Gastrocnemius medialis (tissue), 4 donors: ENCODE results near the gene ABCC12. TPM values are rescaled to one million over a fixed set of nuclear protein-coding genes. Genes with fewer than 3 reads are reported as not detected.
A peak's percentile ranks its signal among the peaks of the same experiment; 100 is the strongest.

Experiments
- ATAC-seq, 2 donors: fragments of 150-250 bp; one replicate each; pipeline ENCODE4 v1.9.1; 2016
- DNase-seq, 2 donors: peaks; one replicate each; pipeline ENCODE4 v3.0.0-alpha.2; 2019
- H3K27ac ChIP-seq, 4 donors: fragments of 200-600 bp; sonication (generic); 1 replicate in 1 of 4; 2 replicates in 3 of 4; pipeline ENCODE4 v1.5.1; 2016 to 2018; ENCODE audit warnings: mild to moderate bottlenecking in 2 of 4, moderate library complexity in 1 of 4
- H3K27me3 ChIP-seq, 3 donors: fragments of 200-600 bp; sonication (generic) in 2 of 3; 1 replicate in 1 of 3; 2 replicates in 2 of 3; pipeline versions ENCODE4 v1.5.1 to v1.6.0; 2016 to 2019; ENCODE audit warnings: mild to moderate bottlenecking in 1 of 3, moderate library complexity in 1 of 3
- H3K36me3 ChIP-seq, 2 donors: fragments of 200-600 bp; sonication (generic) in 1 of 2; one replicate each; pipeline ENCODE4 v1.5.1; 2017 to 2018
- H3K4me1 ChIP-seq, 2 donors: fragments of 200-600 bp; sonication (generic) in 1 of 2; one replicate each; pipeline ENCODE4 v1.5.1; 2016 to 2017; ENCODE audit warnings: mild to moderate bottlenecking in 2 of 2
- H3K4me3 ChIP-seq, 4 donors: fragments of 200-600 bp; sonication (generic) in 3 of 4; 1 replicate in 1 of 4; 2 replicates in 3 of 4; pipeline ENCODE4 v1.5.1; 2016 to 2019; ENCODE audit warnings: mild to moderate bottlenecking in 2 of 4
- H3K9me3 ChIP-seq, 3 donors: fragments of 200-600 bp; sonication (generic) in 2 of 3; 1 replicate in 1 of 3; 2 replicates in 2 of 3; pipeline ENCODE4 v1.5.1; 2016 to 2019
- POLR2A ChIP-seq, 2 donors: fragments of 450-650 bp; IDR thresholded peaks; one replicate each; pipeline ENCODE4 v1.6.1; 2017; ENCODE audit warnings: antibody characterized with exemption in 2 of 2, mild to moderate bottlenecking in 2 of 2, moderate library complexity in 2 of 2
- in situ Hi-C, 4 donors: fragments of 200-750 bp; cut with MboI; loops; one replicate each; pipeline versions ENCODE4 v1.15.0 to v1.8.0; 2017; ENCODE audit warnings: low sequenced_read_pairs in 4 of 4
- intact Hi-C: fragments of 100-400 bp; cut with DNase I; formaldehyde crosslinking; loops from one replicate; pipeline ENCODE4 v1.15.1; 2023; ENCODE audit warnings: low total_unique reads
- total RNA-seq, 4 donors: library from RNA; depleted of rRNA; stranded (reverse); fragments of >200 nt; gene quantifications; one replicate each; pipeline versions ENCODE4 v1.1.0 to v1.2.3, GENCODE V29; 2016
- TF ChIP-seq, protein P1 (sequence below), 5 experiments: fragments of 450-650 bp in 3 of 5; fragments of 200-600 bp in 2 of 5; sonication (generic) in 2 of 5; IDR thresholded peaks in 4 of 5; conservative IDR thresholded peaks in 1 of 5; 1 replicate in 4 of 5; 2 replicates in 1 of 5; pipeline ENCODE4 v1.5.1; 2016 to 2019; ENCODE audit warnings: antibody characterized with exemption in 5 of 5, mild to moderate bottlenecking in 3 of 5, moderate library complexity in 3 of 5

Gene ABCC12
- total RNA-seq = under 1 TPM in 3 of 4 donors, not detected in 1; 0.15 to 0.40 (median 0.16) TPM

- Histone ChIP-seq H3K27me3 (no peaks in the 10 kb centered on the region), H3K27ac (peak within 1 kb of the TSS in 1 of 4 donors; percentile 36), H3K4me1 (peaks cover 0 to 4% of the 10 kb centered on the region in 2 donors), H3K36me3 (no peaks in the 10 kb centered on the region), H3K4me3 (peak within 1 kb of the TSS in 2 of 4 donors; percentile 34 to 49), H3K9me3 (no peaks in the 10 kb centered on the region)
- no peak for TF ChIP-seq POLR2A (IDR thresholded peaks at IDR 0.05)
- TF ChIP-seq, protein P1, sequence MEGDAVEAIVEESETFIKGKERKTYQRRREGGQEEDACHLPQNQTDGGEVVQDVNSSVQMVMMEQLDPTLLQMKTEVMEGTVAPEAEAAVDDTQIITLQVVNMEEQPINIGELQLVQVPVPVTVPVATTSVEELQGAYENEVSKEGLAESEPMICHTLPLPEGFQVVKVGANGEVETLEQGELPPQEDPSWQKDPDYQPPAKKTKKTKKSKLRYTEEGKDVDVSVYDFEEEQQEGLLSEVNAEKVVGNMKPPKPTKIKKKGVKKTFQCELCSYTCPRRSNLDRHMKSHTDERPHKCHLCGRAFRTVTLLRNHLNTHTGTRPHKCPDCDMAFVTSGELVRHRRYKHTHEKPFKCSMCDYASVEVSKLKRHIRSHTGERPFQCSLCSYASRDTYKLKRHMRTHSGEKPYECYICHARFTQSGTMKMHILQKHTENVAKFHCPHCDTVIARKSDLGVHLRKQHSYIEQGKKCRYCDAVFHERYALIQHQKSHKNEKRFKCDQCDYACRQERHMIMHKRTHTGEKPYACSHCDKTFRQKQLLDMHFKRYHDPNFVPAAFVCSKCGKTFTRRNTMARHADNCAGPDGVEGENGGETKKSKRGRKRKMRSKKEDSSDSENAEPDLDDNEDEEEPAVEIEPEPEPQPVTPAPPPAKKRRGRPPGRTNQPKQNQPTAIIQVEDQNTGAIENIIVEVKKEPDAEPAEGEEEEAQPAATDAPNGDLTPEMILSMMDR (IDR thresholded peaks at IDR 0.05 in 4 of 5, conservative IDR thresholded peaks at IDR 0.05 in 1 of 5) = no peak
- DNase-seq (no peak), ATAC-seq (no peak)
- in situ Hi-C loops = loop anchor here in 3 of 4 donors (10.0 to 25.0 kb wide), 3 partner anchors 694 to 1021 kb away; partner anchors contain the start of genes ITFG1 (in 1 of the 3), NETO2 (in 1 of the 3) and PHKB (in 1 of the 3)
- intact Hi-C loops = loop anchor here (2.0 to 10.0 kb wide), 2 partner anchors 101 to 1013 kb away; partner anchors contain the start of gene NETO2
Measured at GRCh38 chr16:48155926-48156789, at the start of gene ABCC12. TSS of gene ABCC12 (minus strand) at chr16:48155993. CDS start at chr16:48146424, 9,569 bp downstream.

DNA sequence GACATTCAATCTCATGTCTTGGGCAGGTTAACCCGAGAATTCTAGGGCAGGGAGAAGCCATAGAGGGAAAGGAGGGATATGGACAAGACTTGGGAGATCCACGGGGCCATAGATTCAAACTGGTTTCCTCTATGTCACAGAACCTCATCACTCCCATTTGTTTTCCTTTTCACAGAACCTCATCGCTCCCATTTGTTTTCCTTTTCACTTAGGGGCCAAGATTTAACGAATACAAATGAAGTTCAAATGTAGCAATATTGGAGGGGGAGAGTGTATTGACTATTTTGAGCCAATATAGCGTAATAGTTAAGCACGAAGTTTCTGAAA is 49.0 kb upstream of the ABCC12 start:
- no peak overlapping the region for H3K4me3 ChIP-seq
- ATAC-seq (no peak), DNase-seq (no peak)
- no peaks in the 10 kb centered on the region for H3K4me1 ChIP-seq
- intact Hi-C loops (no loop called here), in situ Hi-C loops (no loop called here)
- H3K36me3 ChIP-seq = no peaks in the 10 kb centered on the region
- H3K27ac ChIP-seq = no peak overlapping the region
- TF ChIP-seq, protein P1 (IDR thresholded peaks at IDR 0.05 in 4 of 5, conservative IDR thresholded peaks at IDR 0.05 in 1 of 5) = no peak
- no peak for TF ChIP-seq POLR2A (IDR thresholded peaks at IDR 0.05)
- no peaks in the 10 kb centered on the region for H3K9me3 ChIP-seq
- peaks cover 0 to 6% (median 0%) of the 10 kb centered on the region in 3 donors for H3K27me3 ChIP-seq

- Histone ChIP-seq H3K27ac (no peak overlapping the region), H3K4me1 (no peaks in the 10 kb centered on the region), H3K9me3 (no peaks in the 10 kb centered on the region), H3K36me3 (no peaks in the 10 kb centered on the region), H3K27me3 (peaks cover 0 to 6% (median 0%) of the 10 kb centered on the region in 3 donors), H3K4me3 (no peak overlapping the region)
- TF ChIP-seq, protein P1 (IDR thresholded peaks at IDR 0.05 in 4 of 5, conservative IDR thresholded peaks at IDR 0.05 in 1 of 5) = no peak
- no peak for TF ChIP-seq POLR2A (IDR thresholded peaks at IDR 0.05)
- in situ Hi-C loops (no loop called here), intact Hi-C loops (no loop called here)
- no peak for DNase-seq
- no peak for ATAC-seq
Measured at GRCh38 chr16:48203974-48204824, 48.4 kb upstream of the ABCC12 start.

GRCh38 chr16:48201515-48202201 is 45.9 kb upstream of the ABCC12 start:
- intact Hi-C loops = no loop called here
- peaks cover 0 to 2% (median 0%) of the 10 kb centered on the region in 3 donors for H3K27me3 ChIP-seq
- DNase-seq (no peak), ATAC-seq (no peak)
- H3K36me3 ChIP-seq = no peaks in the 10 kb centered on the region
- in situ Hi-C loops = no loop called here
- no peaks in the 10 kb centered on the region for H3K9me3 ChIP-seq
- H3K4me3 ChIP-seq = no peak overlapping the region
- TF ChIP-seq POLR2A (IDR thresholded peaks at IDR 0.05) = no peak
- TF ChIP-seq, protein P1 (IDR thresholded peaks at IDR 0.05 in 4 of 5, conservative IDR thresholded peaks at IDR 0.05 in 1 of 5) = no peak
- no peak overlapping the region for H3K27ac ChIP-seq
- no peaks in the 10 kb centered on the region for H3K4me1 ChIP-seq
